NCI-H345 treated with DMSO at 0.1 percent for 48 hours (cell line): ENCODE measurements around the gene LRRC2.

Experiments used
- DNase-seq: peaks from one replicate; lab custom pipeline; 2025; ENCODE audit not compliant: unreplicated experiment; lab: John Stamatoyannopoulos, UW

The LRRC2 gene

GRCh38 chr3:46482632-46483350 lies 83.3 kb downstream of the LRRC2 start:
- DNase-seq: no peak

GRCh38 chr3:46481636-46482035 lies 84.5 kb downstream of the LRRC2 start:
- DNase-seq: no peak

- no peak for DNase-seq
Measured at GRCh38 chr3:46480491-46481195, 85.5 kb downstream of the LRRC2 start.

GRCh38 chr3:46479696-46480095 lies 86.4 kb downstream of the LRRC2 start:
- DNase-seq: no peak

GRCh38 chr3:46479021-46479420 lies 87.1 kb downstream of the LRRC2 start:
- no peak for DNase-seq

- no peak for DNase-seq
Measured at GRCh38 chr3:46478341-46478740, 87.8 kb downstream of the LRRC2 start.

- DNase-seq: no peak
Measured at GRCh38 chr3:46477756-46478155, 88.3 kb downstream of the LRRC2 start.

GRCh38 chr3:46477145-46477544 lies 89.0 kb downstream of the LRRC2 start:
- DNase-seq: no peak

GRCh38 chr3:46472736-46473135 lies 93.4 kb downstream of the LRRC2 start:
- DNase-seq: no peak

GRCh38 chr3:46471371-46471914 lies 94.7 kb downstream of the LRRC2 start:
- no peak for DNase-seq

GRCh38 chr3:46470831-46471230 lies 95.3 kb downstream of the LRRC2 start:
- DNase-seq: no peak

- no peak for DNase-seq
Measured at GRCh38 chr3:46469680-46470357, 96.3 kb downstream of the LRRC2 start.

- DNase-seq: no peak
Measured at GRCh38 chr3:46468753-46469600, 97.1 kb downstream of the LRRC2 start.

GRCh38 chr3:46467562-46467961 lies 98.5 kb downstream of the LRRC2 start:
- DNase-seq: no peak

GRCh38 chr3:46466871-46467403 lies 99.2 kb downstream of the LRRC2 start:
- DNase-seq: no peak

GRCh38 chr3:46466273-46466672 lies 99.8 kb downstream of the LRRC2 start:
- no peak for DNase-seq
